ENCODE measurements around the gene MEGF8.
"Not testable (repeated sequence)": the region's sequence is repeated elsewhere in the genome, so short reads cannot be mapped to it uniquely, and the experiment has no call there.

MEGF8 gene

DNA sequence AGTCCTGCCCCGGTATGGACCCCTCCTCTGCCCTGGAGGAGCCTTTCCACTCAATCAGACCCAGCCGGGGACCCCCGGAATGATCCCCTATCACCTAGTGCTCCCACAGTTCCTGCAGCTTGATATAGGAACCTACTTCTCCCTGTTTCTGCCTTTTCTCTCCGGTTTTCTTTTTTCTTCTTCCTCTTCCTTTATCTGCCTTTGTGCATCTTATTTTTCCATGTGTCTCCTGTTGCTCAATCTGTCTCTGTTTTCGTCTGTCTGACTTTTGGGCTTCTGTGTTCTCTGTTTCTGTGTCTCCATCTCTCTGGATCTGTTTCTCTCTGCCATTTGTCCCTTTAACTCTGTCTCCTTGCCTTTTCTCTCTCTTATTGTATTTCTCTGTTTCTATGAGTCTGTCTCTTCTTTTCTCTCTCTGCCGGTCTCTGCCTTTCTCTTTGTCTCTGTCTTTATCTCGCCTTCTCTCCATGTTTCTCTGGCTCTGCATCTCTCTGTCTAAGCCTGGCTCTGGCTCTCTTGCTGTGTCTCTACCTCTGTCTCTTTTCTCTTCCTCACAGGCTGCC lies 10.0 kb downstream of the MEGF8 start:
- TF ChIP-seq, protein P1, sequence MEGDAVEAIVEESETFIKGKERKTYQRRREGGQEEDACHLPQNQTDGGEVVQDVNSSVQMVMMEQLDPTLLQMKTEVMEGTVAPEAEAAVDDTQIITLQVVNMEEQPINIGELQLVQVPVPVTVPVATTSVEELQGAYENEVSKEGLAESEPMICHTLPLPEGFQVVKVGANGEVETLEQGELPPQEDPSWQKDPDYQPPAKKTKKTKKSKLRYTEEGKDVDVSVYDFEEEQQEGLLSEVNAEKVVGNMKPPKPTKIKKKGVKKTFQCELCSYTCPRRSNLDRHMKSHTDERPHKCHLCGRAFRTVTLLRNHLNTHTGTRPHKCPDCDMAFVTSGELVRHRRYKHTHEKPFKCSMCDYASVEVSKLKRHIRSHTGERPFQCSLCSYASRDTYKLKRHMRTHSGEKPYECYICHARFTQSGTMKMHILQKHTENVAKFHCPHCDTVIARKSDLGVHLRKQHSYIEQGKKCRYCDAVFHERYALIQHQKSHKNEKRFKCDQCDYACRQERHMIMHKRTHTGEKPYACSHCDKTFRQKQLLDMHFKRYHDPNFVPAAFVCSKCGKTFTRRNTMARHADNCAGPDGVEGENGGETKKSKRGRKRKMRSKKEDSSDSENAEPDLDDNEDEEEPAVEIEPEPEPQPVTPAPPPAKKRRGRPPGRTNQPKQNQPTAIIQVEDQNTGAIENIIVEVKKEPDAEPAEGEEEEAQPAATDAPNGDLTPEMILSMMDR (IDR thresholded peaks at IDR 0.05; ENCODE audit: insufficient read depth, low read depth, low read length, missing control alignments): no peak
- H3K4me3 ChIP-seq (ENCODE audit: low read depth, low read length): no peak overlapping the region
- no peak for DNase-seq (ENCODE audit: low read depth)

DNA sequence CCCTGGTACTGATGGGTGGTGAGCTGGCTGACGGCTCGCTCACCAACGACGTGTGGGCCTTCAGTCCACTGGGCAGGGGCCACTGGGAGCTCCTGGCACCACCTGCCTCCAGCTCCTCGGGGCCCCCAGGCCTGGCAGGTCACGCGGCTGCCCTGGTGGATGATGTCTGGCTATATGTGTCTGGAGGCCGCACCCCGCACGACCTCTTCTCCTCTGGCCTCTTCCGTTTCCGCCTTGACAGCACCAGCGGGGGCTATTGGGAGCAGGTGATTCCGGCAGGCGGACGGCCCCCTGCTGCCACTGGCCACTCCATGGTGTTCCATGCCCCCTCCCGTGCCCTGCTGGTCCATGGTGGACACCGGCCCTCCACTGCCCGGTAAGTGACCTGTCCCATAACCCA lies 10.5 kb downstream of the MEGF8 start:
- H3K4me3 ChIP-seq (ENCODE audit: low read depth, low read length): no peak overlapping the region
- no peak for DNase-seq (ENCODE audit: low read depth)
- TF ChIP-seq, protein P1 (IDR thresholded peaks at IDR 0.05; ENCODE audit: insufficient read depth, low read depth, low read length, missing control alignments): no peak

DNA sequence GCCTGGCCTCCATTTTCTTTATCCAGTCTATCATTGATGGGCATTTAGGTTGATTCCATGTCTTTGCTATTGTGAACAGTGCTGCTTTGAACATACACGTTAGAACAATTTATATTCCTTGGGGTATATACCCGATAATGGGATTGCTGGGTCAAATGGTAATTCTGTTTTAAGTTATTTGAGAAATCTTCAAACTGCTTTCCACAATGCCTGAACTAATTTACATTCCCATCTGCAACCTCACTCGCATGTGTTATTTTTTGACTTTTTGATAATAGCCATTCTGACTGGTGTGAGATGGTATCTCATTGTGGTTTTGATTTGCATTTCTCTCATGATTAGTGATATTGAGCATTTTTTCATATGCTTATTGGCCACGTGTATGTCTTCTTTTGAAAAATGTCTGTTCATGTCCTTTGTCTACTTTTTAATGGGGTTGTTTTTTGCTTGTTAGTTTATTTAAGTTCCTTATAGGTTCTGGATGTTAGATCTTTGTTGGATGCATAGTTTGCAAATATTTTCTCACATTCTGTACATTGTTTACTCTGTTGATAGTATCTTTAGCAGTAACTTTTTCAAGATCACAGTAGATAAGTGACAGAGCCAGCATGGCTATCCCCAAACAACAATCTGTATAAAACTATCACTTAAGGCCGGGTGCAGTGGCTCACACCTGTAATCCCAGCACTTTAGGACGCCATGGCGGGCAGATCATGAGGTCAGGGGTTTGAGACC lies 13.9 kb downstream of the MEGF8 start:
- not testable (repeated sequence) for DNase-seq (ENCODE audit: low read depth); H3K4me3 ChIP-seq (ENCODE audit: low read depth, low read length)

DNA sequence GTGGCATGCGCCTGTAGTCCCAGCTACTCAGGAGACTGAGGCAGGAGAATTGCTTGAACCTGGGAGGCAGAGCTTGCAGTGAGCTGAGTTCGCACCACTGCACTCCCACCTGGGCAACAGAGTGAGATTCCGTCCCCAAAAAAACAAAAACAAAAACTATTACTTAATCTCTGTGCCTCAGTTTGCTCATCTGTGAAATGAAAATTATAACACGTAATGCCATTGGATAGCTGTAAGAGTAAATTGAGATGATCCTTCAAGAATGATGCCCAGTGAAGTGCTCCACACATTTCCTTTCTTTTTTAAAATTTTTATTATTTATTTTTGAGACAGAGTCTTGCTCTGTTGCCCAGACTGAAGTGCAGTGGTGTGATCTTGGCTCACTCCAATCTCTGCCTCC lies 14.5 kb downstream of the MEGF8 start:
- DNase-seq (ENCODE audit: low read depth); H3K4me3 ChIP-seq (ENCODE audit: low read depth, low read length): not testable (repeated sequence)

DNA sequence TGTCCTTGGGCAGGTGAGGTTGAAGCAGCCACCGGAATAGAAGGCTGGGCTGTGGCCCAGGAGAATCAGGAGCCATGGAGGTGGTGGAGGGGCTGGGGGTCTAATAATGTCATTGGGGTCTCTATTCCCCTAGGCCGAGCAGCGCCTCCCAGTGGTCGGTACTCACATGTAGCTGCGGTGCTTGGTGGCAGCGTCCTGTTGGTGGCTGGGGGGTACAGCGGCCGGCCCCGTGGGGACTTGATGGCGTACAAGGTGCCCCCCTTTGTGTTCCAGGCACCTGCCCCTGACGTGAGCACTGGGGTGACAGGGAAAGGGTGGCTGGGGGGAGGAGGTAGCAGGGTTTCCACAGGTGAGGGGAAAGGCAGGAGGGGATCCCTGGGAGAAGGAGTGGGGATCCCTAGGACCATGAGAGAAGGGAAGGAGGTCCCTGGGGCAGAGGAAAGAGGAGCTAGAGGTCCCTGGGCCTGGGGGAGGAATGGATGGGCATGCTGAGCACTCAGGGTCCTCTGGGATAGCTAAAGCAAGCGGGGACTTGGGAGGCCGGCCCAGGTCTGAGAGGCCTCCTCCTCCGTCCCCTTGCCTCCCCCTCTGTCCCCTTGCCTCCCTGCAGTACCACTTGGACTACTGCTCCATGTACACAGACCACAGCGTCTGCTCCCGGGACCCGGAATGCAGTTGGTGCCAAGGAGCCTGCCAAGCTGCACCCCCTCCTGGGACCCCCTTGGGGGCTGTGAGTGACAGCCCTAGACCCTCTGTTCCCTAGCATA lies 18.1 kb downstream of the MEGF8 start:
- no peak overlapping the region for H3K4me3 ChIP-seq (ENCODE audit: low read depth, low read length)
- DNase-seq (ENCODE audit: low read depth): no peak

DNA sequence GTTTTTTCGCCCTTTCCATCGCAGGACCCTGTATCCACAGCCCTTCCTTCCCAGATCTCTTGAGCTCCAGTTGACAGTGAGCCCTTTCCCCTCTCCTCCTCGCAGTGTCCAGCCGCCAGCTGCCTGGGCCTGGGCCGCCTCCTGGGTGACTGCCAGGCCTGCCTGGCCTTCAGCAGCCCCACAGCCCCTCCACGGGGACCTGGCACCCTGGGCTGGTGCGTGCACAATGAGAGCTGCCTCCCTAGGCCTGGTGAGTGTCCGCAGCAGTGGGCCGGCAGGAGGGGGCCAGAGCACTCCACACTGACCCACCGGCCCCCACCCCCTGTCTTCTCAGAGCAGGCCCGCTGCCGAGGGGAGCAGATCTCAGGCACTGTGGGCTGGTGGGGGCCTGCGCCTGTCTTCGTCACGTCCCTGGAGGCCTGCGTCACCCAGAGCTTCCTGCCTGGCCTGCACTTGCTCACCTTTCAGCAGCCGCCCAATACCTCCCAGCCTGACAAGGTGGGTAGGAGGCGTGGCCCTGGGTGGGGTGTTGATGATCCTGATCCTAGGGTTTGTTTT lies 19.0 kb downstream of the MEGF8 start:
- H3K4me3 ChIP-seq (ENCODE audit: low read depth, low read length): no peak overlapping the region
- TF ChIP-seq, protein P1 (IDR thresholded peaks at IDR 0.05; ENCODE audit: insufficient read depth, low read depth, low read length, missing control alignments): no peak
- no peak for DNase-seq (ENCODE audit: low read depth)

More for the DNA sequence above, 18.1 kb downstream of the MEGF8 start:
- TF ChIP-seq, protein P1 (IDR thresholded peaks at IDR 0.05; ENCODE audit: insufficient read depth, low read depth, low read length, missing control alignments): peak; percentile 11

DNA sequence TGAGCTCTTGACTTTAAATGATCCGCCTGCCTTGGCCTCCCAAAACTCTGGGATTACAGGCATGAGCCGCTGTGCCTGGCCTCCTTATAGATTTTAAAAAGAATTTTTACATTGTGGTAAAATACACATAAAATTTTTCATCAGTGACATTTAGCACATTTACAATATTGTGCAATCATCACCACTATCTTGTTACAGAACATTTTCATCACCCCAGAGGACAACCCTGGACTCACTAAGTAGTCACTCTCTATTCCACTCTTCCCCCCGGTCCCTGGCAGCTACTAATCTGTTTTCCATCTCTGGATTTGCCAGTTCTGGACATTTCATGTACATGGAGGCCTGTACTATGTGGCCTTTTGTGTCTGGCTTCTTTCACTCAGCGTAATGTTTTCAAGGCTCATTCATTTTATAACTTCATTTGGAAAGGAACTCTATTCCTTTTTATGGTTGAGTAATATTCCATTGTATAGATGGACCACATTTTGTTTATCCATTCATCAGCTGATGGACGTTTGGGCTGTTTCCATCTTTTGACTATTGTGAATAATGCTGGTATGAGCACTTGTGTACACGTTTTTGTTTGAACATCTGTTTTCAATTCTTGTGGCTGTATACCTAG lies 19.9 kb downstream of the MEGF8 start:
- no peak for DNase-seq (ENCODE audit: low read depth)
- TF ChIP-seq, protein P1 (IDR thresholded peaks at IDR 0.05; ENCODE audit: insufficient read depth, low read depth, low read length, missing control alignments): no peak
- no peak overlapping the region for H3K4me3 ChIP-seq (ENCODE audit: low read depth, low read length)
